Ectodermal cell (in vitro differentiated cells): ENCODE data around the gene PRM1.
"Not testable (repeated sequence)": the region's sequence is repeated elsewhere in the genome, so short reads cannot be mapped to it uniquely, and the experiment has no call there.

Source experiments
- H3K27ac ChIP-seq: 2 replicates; pipeline ENCODE4 v1.7.0; 2013; ENCODE audit warnings: mild to moderate bottlenecking, low read depth, low read length; ENCODE audit not compliant: insufficient read depth, poor library complexity, severe bottlenecking
- H3K27me3 ChIP-seq: 2 replicates; pipeline ENCODE4 v1.7.0; 2013; ENCODE audit warnings: mild to moderate bottlenecking, low read length; ENCODE audit not compliant: insufficient read depth, control insufficient read depth, poor library complexity, severe bottlenecking
- H3K36me3 ChIP-seq: one replicate; pipeline ENCODE4 v1.7.0; 2013; ENCODE audit warnings: low read length; ENCODE audit not compliant: control insufficient read depth, insufficient read depth
- H3K4me1 ChIP-seq: one replicate; pipeline ENCODE4 v1.7.0; 2013; ENCODE audit warnings: low read length; ENCODE audit not compliant: control insufficient read depth, insufficient read depth
- H3K4me3 ChIP-seq: 2 replicates; pipeline ENCODE4 v1.7.0; 2013; ENCODE audit warnings: low read depth, low read length, control low read depth; ENCODE audit not compliant: insufficient read depth
- H3K9me3 ChIP-seq: 2 replicates; pipeline ENCODE4 v1.7.0; 2013; ENCODE audit warnings: mild to moderate bottlenecking, low read length, moderate library complexity; ENCODE audit not compliant: control insufficient read depth
- WGBS, 2 experiments: methylation state at CpG; one replicate each; pipeline ENCODE4 v1.1.7; 2013; ENCODE audit warnings: missing lambda C conversion rate in 2 of 2; 5-methylcytosine and 5-hydroxymethylcytosine counted together

The PRM1 gene

GRCh38 chr16:11297492-11298142, 16.5 kb upstream of the PRM1 start:
- peaks cover 7% of the 10 kb centered on the region for H3K4me1 ChIP-seq
- H3K27me3 ChIP-seq = no peaks in the 10 kb centered on the region
- H3K4me3 ChIP-seq = no peak overlapping the region
- no peaks in the 10 kb centered on the region for H3K36me3 ChIP-seq
- H3K9me3 ChIP-seq = no peaks in the 10 kb centered on the region
- H3K27ac ChIP-seq = no peak overlapping the region
- 31 to 34% methylated on average over 19 of the region's 19 CpGs for WGBS, 2 experiments

- Histone ChIP-seq H3K9me3 (no peaks in the 10 kb centered on the region), H3K27ac (no peak overlapping the region), H3K27me3 (no peaks in the 10 kb centered on the region), H3K4me1 (peaks cover 7% of the 10 kb centered on the region), H3K36me3 (no peaks in the 10 kb centered on the region), H3K4me3 (no peak overlapping the region)
- WGBS, 2 experiments = 77 to 89% methylated on average over 9 to 10 of the region's 10 CpGs
Measured at GRCh38 chr16:11296706-11297491, 15.8 kb upstream of the PRM1 start.

GRCh38 chr16:11296351-11296705, 15.2 kb upstream of the PRM1 start:
- H3K9me3 ChIP-seq = no peaks in the 10 kb centered on the region
- no peak overlapping the region for H3K27ac ChIP-seq
- H3K4me1 ChIP-seq = peaks cover 12% of the 10 kb centered on the region
- no peaks in the 10 kb centered on the region for H3K27me3 ChIP-seq
- WGBS, 2 experiments = 91 to 93% methylated on average over 3 of the region's 3 CpGs
- H3K36me3 ChIP-seq = no peaks in the 10 kb centered on the region
- no peak overlapping the region for H3K4me3 ChIP-seq

- no peaks in the 10 kb centered on the region for H3K9me3 ChIP-seq
Measured at GRCh38 chr16:11295672-11296071, 14.5 kb upstream of the PRM1 start.

GRCh38 chr16:11292076-11292748, 11.1 kb upstream of the PRM1 start:
- Histone ChIP-seq H3K27ac (no peak overlapping the region), H3K4me3 (no peak overlapping the region), H3K9me3 (no peaks in the 10 kb centered on the region), H3K4me1 (peaks cover 14% of the 10 kb centered on the region), H3K27me3 (no peaks in the 10 kb centered on the region), H3K36me3 (no peaks in the 10 kb centered on the region)
- WGBS, 2 experiments = 86 to 89% methylated on average over 7 of the region's 7 CpGs

More at GRCh38 chr16:11295672-11296071, 14.5 kb upstream of the PRM1 start:
- Histone ChIP-seq H3K27me3 (no peaks in the 10 kb centered on the region), H3K4me1 (peaks cover 17% of the 10 kb centered on the region), H3K4me3 (no peak overlapping the region), H3K36me3 (no peaks in the 10 kb centered on the region), H3K27ac (no peak overlapping the region)
- WGBS, 2 experiments = 89 to 92% methylated on average over 3 of the region's 4 CpGs

- WGBS, 2 experiments = 55 to 59% methylated on average over 10 of the region's 10 CpGs
- Histone ChIP-seq H3K4me3 (no peak overlapping the region), H3K9me3 (no peaks in the 10 kb centered on the region), H3K27me3 (no peaks in the 10 kb centered on the region), H3K27ac (no peak overlapping the region), H3K36me3 (no peaks in the 10 kb centered on the region), H3K4me1 (peaks cover 13% of the 10 kb centered on the region)
Measured at GRCh38 chr16:11291091-11291703, 10.1 kb upstream of the PRM1 start.

GRCh38 chr16:11290102-11290893, 9.2 kb upstream of the PRM1 start:
- WGBS, 2 experiments = 93% methylated on average over 8 of the region's 8 CpGs
- H3K4me3 ChIP-seq = no peak overlapping the region
- peaks cover 13% of the 10 kb centered on the region for H3K4me1 ChIP-seq
- H3K27me3 ChIP-seq = no peaks in the 10 kb centered on the region
- no peaks in the 10 kb centered on the region for H3K9me3 ChIP-seq
- H3K27ac ChIP-seq = no peak overlapping the region
- no peaks in the 10 kb centered on the region for H3K36me3 ChIP-seq

- H3K27ac ChIP-seq, H3K27me3 ChIP-seq, H3K36me3 ChIP-seq, H3K4me3 ChIP-seq, H3K9me3 ChIP-seq: not testable (repeated sequence)
- H3K4me1 ChIP-seq = peaks cover 13% of the 10 kb centered on the region
- WGBS, 2 experiments = 92 to 93% methylated on average over 4 of the region's 4 CpGs
Measured at GRCh38 chr16:11289696-11290095, 8.6 kb upstream of the PRM1 start.

- Histone ChIP-seq H3K9me3 (no peaks in the 10 kb centered on the region), H3K4me1 (peaks cover 13% of the 10 kb centered on the region), H3K4me3 (no peak overlapping the region), H3K27ac (no peak overlapping the region), H3K27me3 (no peaks in the 10 kb centered on the region), H3K36me3 (no peaks in the 10 kb centered on the region)
- WGBS, 2 experiments = 95% methylated on average over 2 of the region's 2 CpGs; no CpG with 5 or more reads in 1 of the 2 experiments
Measured at GRCh38 chr16:11289202-11289601, 8.1 kb upstream of the PRM1 start.
